Endothelial cell (in vitro differentiated cells): ENCODE measurements around the gene AMMECR1L. TPM values are rescaled to one million over a fixed set of nuclear protein-coding genes. Genes with fewer than 3 reads are reported as not detected.
"Not testable (repeated sequence)": the region's sequence is repeated elsewhere in the genome, so short reads cannot be mapped to it uniquely, and the experiment has no call there.

Source experiments
- DNase-seq: peaks from one replicate; pipeline ENCODE4 v3.0.0; 2021; ENCODE audit warnings: low spot score
- H3K27ac Mint-ChIP-seq: one replicate; pipeline ENCODE4 v1.8.0; 2021; ENCODE audit warnings: mixed read lengths, inconsistent platforms; ENCODE audit not compliant: unreplicated experiment
- H3K27me3 Mint-ChIP-seq: one replicate; pipeline ENCODE4 v1.8.0; 2021; ENCODE audit warnings: mild to moderate bottlenecking, moderate library complexity, mixed read lengths, inconsistent platforms; ENCODE audit not compliant: unreplicated experiment
- H3K36me3 Mint-ChIP-seq: one replicate; pipeline ENCODE4 v1.8.0; 2021; ENCODE audit warnings: mild to moderate bottlenecking, low read depth, mixed read lengths, inconsistent platforms; ENCODE audit not compliant: unreplicated experiment
- H3K4me1 Mint-ChIP-seq: one replicate; pipeline ENCODE4 v1.8.0; 2021; ENCODE audit warnings: mild to moderate bottlenecking, mixed read lengths, inconsistent platforms; ENCODE audit not compliant: unreplicated experiment
- H3K4me3 Mint-ChIP-seq: one replicate; pipeline ENCODE4 v1.8.0; 2021; ENCODE audit warnings: mild to moderate bottlenecking, mixed read lengths, inconsistent platforms; ENCODE audit not compliant: unreplicated experiment
- H3K9me3 Mint-ChIP-seq: one replicate; pipeline ENCODE4 v1.8.0; 2021; ENCODE audit warnings: mixed read lengths, inconsistent platforms; ENCODE audit not compliant: unreplicated experiment
- total RNA-seq: library from RNA; stranded (reverse); fragmentation: NEBNext Ultra II Directional; extraction: Animal tissue kit (Norgen Biotek cat#: 25700); gene quantifications from one replicate; pipeline ENCODE4 v1.2.1, GENCODE V29; 2021; ENCODE audit not compliant: unreplicated experiment
- TF ChIP-seq, protein P1 (sequence below): fragments of 200-600 bp; sonication (generic); IDR thresholded peaks from one replicate; pipeline ENCODE4 v1.5.0; 2021; ENCODE audit warnings: antibody characterized with exemption; ENCODE audit not compliant: unreplicated experiment

Gene AMMECR1L
- total RNA-seq, 1 donor from 2014 or later = 26.3 TPM

DNA sequence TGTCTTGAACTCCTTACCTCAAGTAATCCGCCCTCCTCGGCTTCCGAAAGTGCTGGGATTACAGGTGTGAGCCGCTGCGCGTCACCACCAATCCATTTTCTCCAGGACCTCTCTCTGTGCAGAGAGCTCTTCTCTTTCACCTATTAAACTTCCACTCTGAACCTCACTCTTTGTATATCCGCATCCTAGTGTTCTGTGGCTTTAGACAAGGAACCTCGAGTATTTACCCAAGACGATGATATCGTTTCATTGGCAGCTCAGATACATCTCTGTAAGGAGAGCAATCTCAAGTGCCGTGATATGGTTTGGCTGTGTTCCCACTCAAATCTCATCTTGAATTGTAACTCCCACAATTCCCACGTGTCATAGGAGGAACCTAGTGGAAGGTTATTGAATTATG, 59.7 kb downstream of the AMMECR1L start:
- Mint-ChIP-seq H3K27me3 (peaks cover 3% of the 10 kb centered on the region), H3K27ac (no peak overlapping the region), H3K36me3 (peaks cover 26% of the 10 kb centered on the region), H3K4me3 (peak overlapping the region; percentile 44), H3K9me3 (peaks cover 27% of the 10 kb centered on the region), H3K4me1 (no peaks in the 10 kb centered on the region)
- TF ChIP-seq, protein P1, sequence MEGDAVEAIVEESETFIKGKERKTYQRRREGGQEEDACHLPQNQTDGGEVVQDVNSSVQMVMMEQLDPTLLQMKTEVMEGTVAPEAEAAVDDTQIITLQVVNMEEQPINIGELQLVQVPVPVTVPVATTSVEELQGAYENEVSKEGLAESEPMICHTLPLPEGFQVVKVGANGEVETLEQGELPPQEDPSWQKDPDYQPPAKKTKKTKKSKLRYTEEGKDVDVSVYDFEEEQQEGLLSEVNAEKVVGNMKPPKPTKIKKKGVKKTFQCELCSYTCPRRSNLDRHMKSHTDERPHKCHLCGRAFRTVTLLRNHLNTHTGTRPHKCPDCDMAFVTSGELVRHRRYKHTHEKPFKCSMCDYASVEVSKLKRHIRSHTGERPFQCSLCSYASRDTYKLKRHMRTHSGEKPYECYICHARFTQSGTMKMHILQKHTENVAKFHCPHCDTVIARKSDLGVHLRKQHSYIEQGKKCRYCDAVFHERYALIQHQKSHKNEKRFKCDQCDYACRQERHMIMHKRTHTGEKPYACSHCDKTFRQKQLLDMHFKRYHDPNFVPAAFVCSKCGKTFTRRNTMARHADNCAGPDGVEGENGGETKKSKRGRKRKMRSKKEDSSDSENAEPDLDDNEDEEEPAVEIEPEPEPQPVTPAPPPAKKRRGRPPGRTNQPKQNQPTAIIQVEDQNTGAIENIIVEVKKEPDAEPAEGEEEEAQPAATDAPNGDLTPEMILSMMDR = no peak
- DNase-seq = no peak

DNA sequence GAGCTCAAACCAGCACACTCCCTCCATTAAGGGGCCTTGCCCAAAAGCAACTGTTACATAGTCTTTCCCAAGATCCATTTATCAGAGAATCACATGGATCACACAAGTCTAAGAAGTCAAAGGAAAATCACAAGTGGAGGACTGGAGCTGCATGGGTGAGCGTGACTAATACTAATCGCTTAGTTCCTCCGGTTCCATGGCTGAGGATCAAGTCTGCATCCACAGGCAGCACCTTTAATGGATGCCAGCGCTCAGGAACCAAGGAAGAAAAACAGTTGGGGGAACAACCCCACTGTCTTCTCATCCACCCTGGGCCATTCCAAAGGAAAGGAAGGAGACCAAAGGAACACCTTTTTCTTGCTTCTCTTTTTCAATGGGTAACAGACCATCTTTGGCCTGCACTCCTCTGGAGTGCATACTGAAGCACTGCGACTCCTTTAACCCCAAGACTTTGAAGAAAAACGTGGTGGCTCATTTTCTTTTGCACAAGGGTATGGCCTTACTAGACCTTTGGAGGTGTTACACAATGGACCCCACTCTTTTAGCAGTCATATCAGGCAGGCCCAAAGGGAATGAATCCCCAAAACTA, 65.6 kb downstream of the AMMECR1L start:
- Mint-ChIP-seq H3K27me3 (no peaks in the 10 kb centered on the region), H3K4me3 (no peak overlapping the region), H3K36me3 (peaks cover 6% of the 10 kb centered on the region), H3K9me3 (no peaks in the 10 kb centered on the region), H3K4me1 (no peaks in the 10 kb centered on the region), H3K27ac (no peak overlapping the region)
- DNase-seq = no peak
- TF ChIP-seq, protein P1 = no peak

DNA sequence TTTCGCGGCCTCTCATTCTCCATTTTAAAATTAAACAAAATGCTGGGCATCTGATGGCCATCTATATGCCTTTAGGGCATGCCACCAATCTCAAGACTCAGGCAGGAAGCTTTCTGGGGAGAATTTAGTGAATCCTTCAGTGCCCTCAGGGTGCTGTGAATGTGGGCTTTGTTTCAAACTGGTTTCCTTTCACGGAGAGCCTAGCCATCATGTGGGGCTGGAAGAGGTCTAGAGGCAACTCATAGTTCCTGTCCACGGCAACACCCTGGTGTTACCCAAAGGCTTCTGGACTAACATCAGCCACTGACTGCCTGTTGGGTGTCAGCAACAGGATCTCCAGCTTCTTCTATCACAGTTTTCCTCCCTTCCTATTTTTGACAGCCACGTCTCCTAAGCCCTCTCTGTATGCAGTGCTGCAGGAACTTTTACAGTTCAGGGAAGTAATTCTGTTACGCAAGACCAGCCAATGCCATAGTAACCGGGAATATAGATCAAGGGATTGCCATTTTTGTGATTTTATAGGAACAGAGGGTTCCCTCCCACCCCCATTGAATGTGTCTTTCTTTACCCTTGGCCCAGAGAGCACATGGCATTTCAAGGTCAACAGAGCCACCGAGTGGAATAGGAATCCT, 66.8 kb downstream of the AMMECR1L start:
- H3K27ac Mint-ChIP-seq = no peak overlapping the region
- H3K9me3 Mint-ChIP-seq = no peaks in the 10 kb centered on the region
- H3K4me1 Mint-ChIP-seq = no peaks in the 10 kb centered on the region
- H3K27me3 Mint-ChIP-seq = no peaks in the 10 kb centered on the region
- no peak for DNase-seq
- TF ChIP-seq, protein P1 = no peak
- peak overlapping the region; percentile 3 for H3K4me3 Mint-ChIP-seq
- H3K36me3 Mint-ChIP-seq = peaks cover 6% of the 10 kb centered on the region

DNA sequence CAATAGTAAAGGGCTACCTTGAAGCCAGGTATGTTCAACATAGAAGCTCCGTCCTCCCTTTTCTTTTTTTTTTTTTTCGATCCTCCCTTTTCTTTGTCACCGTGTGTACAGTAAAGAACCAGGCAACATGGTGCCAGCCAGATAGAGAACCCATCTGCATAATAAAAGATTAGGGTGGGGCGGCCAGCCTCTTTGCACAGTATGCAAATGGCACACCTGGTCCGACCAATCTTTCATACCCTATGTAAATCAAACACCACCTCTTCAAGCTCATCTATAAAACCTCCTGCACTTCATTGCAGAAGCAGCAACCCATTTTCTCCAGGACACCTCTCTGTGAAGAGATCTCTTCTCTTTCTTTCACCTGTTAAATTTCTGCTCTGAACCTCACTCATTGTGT, 67.5 kb downstream of the AMMECR1L start:
- no peak for DNase-seq
- H3K9me3 Mint-ChIP-seq = no peaks in the 10 kb centered on the region
- H3K27ac Mint-ChIP-seq = no peak overlapping the region
- no peak overlapping the region for H3K4me3 Mint-ChIP-seq
- H3K36me3 Mint-ChIP-seq = peaks cover 6% of the 10 kb centered on the region
- no peaks in the 10 kb centered on the region for H3K27me3 Mint-ChIP-seq
- TF ChIP-seq, protein P1 = no peak
- no peaks in the 10 kb centered on the region for H3K4me1 Mint-ChIP-seq

DNA sequence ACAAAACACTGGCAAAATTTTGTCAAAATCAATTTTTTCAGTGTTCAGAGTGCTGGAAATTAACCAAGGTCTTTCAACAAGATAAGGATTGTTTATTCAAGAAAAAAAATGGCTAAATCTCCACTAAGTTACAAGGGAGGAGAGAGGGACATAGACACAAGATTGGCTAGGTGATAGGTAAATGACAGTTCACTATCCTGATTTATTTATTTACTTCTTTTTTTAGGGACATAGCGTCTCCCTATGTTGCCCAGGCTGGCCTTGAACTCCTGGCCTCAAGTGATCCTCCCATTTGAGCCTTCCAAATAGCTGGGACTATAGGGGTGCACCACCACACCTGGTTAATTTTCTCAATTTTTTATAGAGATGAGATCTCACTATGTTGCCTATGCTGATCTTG, 71.1 kb downstream of the AMMECR1L start:
- no peak overlapping the region for H3K27ac Mint-ChIP-seq
- TF ChIP-seq, protein P1 = no peak
- peaks cover 14% of the 10 kb centered on the region for H3K4me1 Mint-ChIP-seq
- H3K4me3 Mint-ChIP-seq = no peak overlapping the region
- peaks cover 11% of the 10 kb centered on the region for H3K36me3 Mint-ChIP-seq
- H3K9me3 Mint-ChIP-seq = no peaks in the 10 kb centered on the region
- peaks cover 9% of the 10 kb centered on the region for H3K27me3 Mint-ChIP-seq
- DNase-seq = no peak

DNA sequence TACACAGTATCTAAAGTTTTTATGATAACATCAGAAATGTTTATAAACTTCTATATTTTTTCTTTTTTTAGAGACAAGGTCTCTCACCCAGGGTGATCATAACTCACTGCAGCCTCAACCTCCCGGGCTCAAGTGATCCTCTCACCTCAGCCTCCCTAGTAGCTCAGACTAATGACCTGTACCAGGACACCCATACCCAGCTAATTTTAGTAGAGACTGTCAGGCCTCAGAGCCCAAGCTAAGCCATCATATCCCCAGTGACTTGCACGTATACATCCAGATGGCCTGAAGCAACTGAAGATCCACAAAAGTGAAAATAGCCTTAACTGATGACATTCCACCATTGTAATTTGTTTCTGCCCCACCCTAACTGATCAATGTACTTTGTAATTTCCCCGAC, 73.3 kb downstream of the AMMECR1L start:
- H3K36me3 Mint-ChIP-seq = peaks cover 11% of the 10 kb centered on the region
- DNase-seq, H3K9me3 Mint-ChIP-seq, H3K27ac Mint-ChIP-seq, H3K4me3 Mint-ChIP-seq: not testable (repeated sequence)
- peaks cover 16% of the 10 kb centered on the region for H3K4me1 Mint-ChIP-seq
- peaks cover 12% of the 10 kb centered on the region for H3K27me3 Mint-ChIP-seq
